PFSK-1 (cell line): ENCODE measurements around the gene PDHB.

Experiments
- FOXP2 ChIP-seq: optimal IDR thresholded peaks from 2 replicates; pipeline ENCODE3; 2011; ENCODE audit warnings: borderline replicate concordance, control low read depth, inconsistent platforms; ENCODE audit not compliant: insufficient read depth; ENCODE audit errors: extremely low read length, extremely low read depth
- POLR2AphosphoS5 ChIP-seq: IDR thresholded peaks from 2 replicates; pipeline ENCODE4 v1.6.1; 2012; ENCODE audit warnings: low read depth, mild to moderate bottlenecking, control low read depth, low read length, moderate library complexity
- REST ChIP-seq, 2 experiments: IDR thresholded peaks; 2 replicates each; pipeline versions ENCODE4 v1.6.1 to v1.8.0; 2011 to 2012; ENCODE audit warnings: low read depth in 2 of 2, low read length in 2 of 2, control low read depth in 1 of 2, inconsistent platforms in 1 of 2, mild to moderate bottlenecking in 1 of 2, moderate library complexity in 1 of 2; ENCODE audit not compliant: insufficient read depth in 1 of 2
- SIN3A ChIP-seq: IDR thresholded peaks from 2 replicates; pipeline ENCODE4 v1.6.1; 2012; ENCODE audit warnings: mild to moderate bottlenecking, low read length, moderate library complexity, borderline replicate concordance; ENCODE audit not compliant: insufficient read depth
- TAF1 ChIP-seq: IDR thresholded peaks from 2 replicates; pipeline ENCODE4 v1.6.1; 2012; ENCODE audit warnings: low read length, control low read depth, borderline replicate concordance; ENCODE audit not compliant: insufficient read depth

Gene PDHB

DNA sequence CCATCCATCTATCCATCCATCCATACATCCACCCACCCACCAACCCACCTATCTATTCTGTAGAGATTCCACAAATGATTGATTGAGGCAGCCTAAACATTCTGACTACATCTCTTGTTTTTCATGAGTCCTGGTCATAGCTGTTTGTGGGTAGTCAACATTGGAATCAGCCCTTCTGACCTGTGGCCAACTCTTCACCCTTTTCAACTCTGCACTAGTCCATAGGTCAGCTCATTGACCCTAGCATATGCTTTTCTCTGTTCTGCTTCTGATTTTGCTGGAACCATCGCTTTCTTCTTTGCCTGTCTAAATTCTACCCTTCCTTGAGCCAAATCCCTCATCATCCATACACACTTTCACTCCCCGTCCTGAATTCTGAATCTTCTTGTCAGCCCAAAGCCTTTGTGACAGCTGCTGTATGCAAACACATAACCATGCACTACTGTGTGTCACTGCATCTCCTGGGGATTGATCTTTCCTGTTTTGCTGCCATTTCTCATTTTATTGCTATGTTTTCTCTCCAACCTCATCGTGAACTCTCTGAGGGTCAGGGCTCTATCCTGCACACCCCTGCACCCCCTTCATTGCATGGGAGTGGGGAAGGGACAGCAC, 41.4 kb upstream of the PDHB start:
- no peak for TF ChIP-seq POLR2AphosphoS5
- no peak for TF ChIP-seq TAF1
- TF ChIP-seq FOXP2, result no peak
- no peak for TF ChIP-seq REST (IDR thresholded peaks at IDR 0.05; ENCODE audit: insufficient read depth in 1 of 2, low read depth in 2 of 2, low read length in 2 of 2)
- TF ChIP-seq SIN3A, result no peak

- no peak for TF ChIP-seq REST (IDR thresholded peaks at IDR 0.05; ENCODE audit: insufficient read depth in 1 of 2, low read depth in 2 of 2, low read length in 2 of 2)
- TF ChIP-seq FOXP2, result no peak
These were observed 40.8 kb upstream of the PDHB start for GRCh38 chr3:58474348-58474911.

DNA sequence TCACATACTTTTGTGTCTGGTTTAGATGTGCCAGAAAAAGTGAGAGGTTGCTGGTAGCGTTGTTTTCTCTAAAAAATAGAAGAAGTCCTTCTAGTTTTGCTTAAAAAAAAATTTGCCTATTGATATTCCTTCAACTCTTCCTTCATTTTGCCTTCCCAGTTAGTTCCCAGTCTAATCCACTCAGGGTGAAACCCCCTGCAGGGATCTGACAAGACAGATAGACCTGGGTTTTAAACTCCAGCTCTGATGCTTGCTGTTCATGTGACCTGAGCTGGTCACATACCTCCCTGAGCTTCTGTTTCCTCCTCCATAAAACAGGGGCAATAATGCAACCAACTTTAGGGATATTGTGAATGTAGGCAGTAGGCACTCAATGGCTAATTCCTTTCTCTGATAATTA, 39.6 kb upstream of the PDHB start:
- no peak for TF ChIP-seq REST (IDR thresholded peaks at IDR 0.05; ENCODE audit: insufficient read depth in 1 of 2, low read depth in 2 of 2, low read length in 2 of 2)

GRCh38 chr3:58471025-58471887, 37.6 kb upstream of the PDHB start:
- TF ChIP-seq POLR2AphosphoS5 (no peak), SIN3A (0 out of 2 replicates have a peak, but pooled peaks have one; percentile 15), REST (IDR thresholded peaks at IDR 0.05; ENCODE audit: insufficient read depth in 1 of 2, low read depth in 2 of 2, low read length in 2 of 2) (no peak), TAF1 (peak; percentile 40; the same call in 1 of the 2 replicates), FOXP2 (peak; percentile 56)
